ENCODE measurements around the gene KRTAP3-1.

DNA sequence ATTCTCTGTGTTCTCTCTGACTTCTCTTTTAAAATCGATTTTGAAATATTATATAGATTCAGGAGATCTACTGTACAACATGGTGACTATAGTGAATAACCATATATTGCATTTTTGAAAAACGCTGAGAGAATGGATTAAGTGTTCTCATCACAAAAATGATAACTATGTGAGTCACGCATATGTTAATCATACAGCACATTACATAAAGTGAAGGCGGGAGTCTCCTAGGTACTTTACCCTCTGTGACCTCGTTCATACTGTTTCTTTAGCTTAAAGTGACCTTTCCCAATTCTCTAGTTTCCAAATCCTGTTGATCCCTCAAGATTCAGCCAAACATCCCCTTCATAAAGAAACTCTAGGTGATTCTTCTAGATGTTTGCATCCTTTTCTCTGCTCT is 6.1 kb downstream of the KRTAP3-1 start:
- TF ChIP-seq, protein P1, sequence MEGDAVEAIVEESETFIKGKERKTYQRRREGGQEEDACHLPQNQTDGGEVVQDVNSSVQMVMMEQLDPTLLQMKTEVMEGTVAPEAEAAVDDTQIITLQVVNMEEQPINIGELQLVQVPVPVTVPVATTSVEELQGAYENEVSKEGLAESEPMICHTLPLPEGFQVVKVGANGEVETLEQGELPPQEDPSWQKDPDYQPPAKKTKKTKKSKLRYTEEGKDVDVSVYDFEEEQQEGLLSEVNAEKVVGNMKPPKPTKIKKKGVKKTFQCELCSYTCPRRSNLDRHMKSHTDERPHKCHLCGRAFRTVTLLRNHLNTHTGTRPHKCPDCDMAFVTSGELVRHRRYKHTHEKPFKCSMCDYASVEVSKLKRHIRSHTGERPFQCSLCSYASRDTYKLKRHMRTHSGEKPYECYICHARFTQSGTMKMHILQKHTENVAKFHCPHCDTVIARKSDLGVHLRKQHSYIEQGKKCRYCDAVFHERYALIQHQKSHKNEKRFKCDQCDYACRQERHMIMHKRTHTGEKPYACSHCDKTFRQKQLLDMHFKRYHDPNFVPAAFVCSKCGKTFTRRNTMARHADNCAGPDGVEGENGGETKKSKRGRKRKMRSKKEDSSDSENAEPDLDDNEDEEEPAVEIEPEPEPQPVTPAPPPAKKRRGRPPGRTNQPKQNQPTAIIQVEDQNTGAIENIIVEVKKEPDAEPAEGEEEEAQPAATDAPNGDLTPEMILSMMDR (IDR thresholded peaks at IDR 0.05; ENCODE audit: poor library complexity, severe bottlenecking), result no peak
- TF ChIP-seq EZH2 (IDR thresholded peaks at IDR 0.05; ENCODE audit: borderline replicate concordance, insufficient read depth, low read length, poor library complexity, severe bottlenecking) (no peak), MXI1 (conservative IDR thresholded peaks at IDR 0.05; ENCODE audit: poor library complexity, severe bottlenecking) (no peak), REST (IDR thresholded peaks at IDR 0.05; ENCODE audit: borderline replicate concordance) (no peak), SMC3 (conservative IDR thresholded peaks at IDR 0.05; ENCODE audit: poor library complexity) (no peak)

Measured in neural cell (in vitro differentiated cells).